AG10803 (cell line): ENCODE data around the gene CLSTN2.

Experiments
- DNase-seq: peaks from one replicate; pipeline ENCODE4 v3.0.0; 2010; ENCODE audit warnings: low read depth
- H3K4me3 ChIP-seq: 2 replicates; pipeline ENCODE4 v1.5.1; 2011; ENCODE audit warnings: mild to moderate bottlenecking, low read length, control low read depth
- CTCF ChIP-seq: conservative IDR thresholded peaks from 2 replicates; pipeline ENCODE4 v1.5.1; 2011; ENCODE audit warnings: mild to moderate bottlenecking, low read length, control low read depth, inconsistent platforms

CLSTN2 gene

GRCh38 chr3:140465988-140466387, 531.0 kb downstream of the CLSTN2 start:
- no peak for DNase-seq
- TF ChIP-seq CTCF: no peak
- no peak overlapping the region for H3K4me3 ChIP-seq

- no peak overlapping the region for H3K4me3 ChIP-seq
- TF ChIP-seq CTCF: no peak
- no peak for DNase-seq
Observed at GRCh38 chr3:140466535-140466934, 531.5 kb downstream of the CLSTN2 start.

- DNase-seq: no peak
- no peak overlapping the region for H3K4me3 ChIP-seq
- TF ChIP-seq CTCF: no peak
Observed at GRCh38 chr3:140467104-140467577, 532.2 kb downstream of the CLSTN2 start.

GRCh38 chr3:140467796-140468315, 532.9 kb downstream of the CLSTN2 start:
- no peak overlapping the region for H3K4me3 ChIP-seq
- DNase-seq: peak; percentile 3
- TF ChIP-seq CTCF: no peak

GRCh38 chr3:140468407-140468806, 533.4 kb downstream of the CLSTN2 start:
- DNase-seq: no peak
- TF ChIP-seq CTCF: no peak
- no peak overlapping the region for H3K4me3 ChIP-seq

- no peak for TF ChIP-seq CTCF
- no peak overlapping the region for H3K4me3 ChIP-seq
- DNase-seq: no peak
Observed at GRCh38 chr3:140469491-140469890, 534.5 kb downstream of the CLSTN2 start.

- TF ChIP-seq CTCF: no peak
- H3K4me3 ChIP-seq: no peak overlapping the region
- DNase-seq: no peak
Observed at GRCh38 chr3:140470211-140470610, 535.2 kb downstream of the CLSTN2 start.
